22Rv1 (cell line): ENCODE results near the gene MAGI2.

ENCODE experiments used
- CTCF ChIP-seq: fragments of 450-650 bp; IDR thresholded peaks from 2 replicates; pipeline ENCODE4 v1.5.1; 2017; ENCODE audit warnings: mild to moderate bottlenecking
- ZFX ChIP-seq: fragments of 450-650 bp; IDR thresholded peaks from 2 replicates; pipeline ENCODE4 v1.6.1; 2017; ENCODE audit warnings: antibody characterized with exemption, borderline replicate concordance

GRCh38 chr7:78675511-78675910, 778.0 kb downstream of the MAGI2 start:
- no peak for TF ChIP-seq CTCF
- TF ChIP-seq ZFX: no peak
